Body of pancreas (tissue), 4 donors: ENCODE data around the gene WDR27.

ENCODE experiments used
- CTCF ChIP-seq, 7 experiments: fragments of 450-650 bp in 4 of 7; fragments of 200-600 bp in 3 of 7; sonication (generic) in 3 of 7; IDR thresholded peaks; one replicate each; pipeline ENCODE4 v1.5.1; 2016 to 2019; ENCODE audit warnings: antibody characterized with exemption in 7 of 7
- POLR2A ChIP-seq, 3 donors: fragments of 450-650 bp; IDR thresholded peaks; one replicate each; pipeline ENCODE4 v1.6.1; 2016; ENCODE audit warnings: antibody characterized with exemption in 3 of 3, mild to moderate bottlenecking in 2 of 3

GRCh38 chr6:169536446-169537170 lies 165.2 kb downstream of the WDR27 start:
- no peak for TF ChIP-seq CTCF (IDR thresholded peaks at IDR 0.05)
- TF ChIP-seq POLR2A (IDR thresholded peaks at IDR 0.05), result no peak
